ENCODE results near the gene IBTK.

GRCh38 chr6:82264321-82264720 lies 16.8 kb upstream of the IBTK start:
- TF ChIP-seq CTCF (IDR thresholded peaks at IDR 0.05; ENCODE audit: poor library complexity) (no peak), EZH2 (IDR thresholded peaks at IDR 0.05; ENCODE audit: borderline replicate concordance) (no peak)
